Right cardiac atrium (tissue), 5 donors: Measurements from ENCODE around the gene ALK. TPM values are rescaled to one million over a fixed set of nuclear protein-coding genes. Genes with fewer than 3 reads are reported as not detected.
A peak's percentile ranks its signal among the peaks of the same experiment; 100 is the strongest.

Experiments used
- ATAC-seq, 2 donors: fragments of 200-7000 bp; cut with Tn5 transposase; one replicate each; pipeline versions ENCODE4 v1.8.0 to v1.9.1; 2020; ENCODE audit warnings: moderate library complexity in 2 of 2, mild to moderate bottlenecking in 1 of 2
- DNase-seq, 3 donors: peaks; one replicate each; pipeline ENCODE4 v3.0.0-alpha.2; 2020
- H3K27ac ChIP-seq: one replicate; pipeline ENCODE4 v1.5.1; 2013; ENCODE audit warnings: mild to moderate bottlenecking, low read length, control low read depth, moderate library complexity
- H3K27me3 ChIP-seq: one replicate; pipeline ENCODE4 v1.6.1; 2013; ENCODE audit not compliant: control insufficient read depth, insufficient read depth
- H3K4me1 ChIP-seq: one replicate; pipeline ENCODE4 v1.6.1; 2013; ENCODE audit warnings: low read length; ENCODE audit not compliant: control insufficient read depth, insufficient read depth
- H3K4me3 ChIP-seq: one replicate; pipeline ENCODE4 v1.5.1; 2013; ENCODE audit warnings: low read length, control low read depth
- H3K9me3 ChIP-seq: one replicate; pipeline ENCODE4 v1.6.1; 2013; ENCODE audit warnings: low read length; ENCODE audit not compliant: control insufficient read depth
- WGBS: extraction: QIAGEN DNeasy Blood & Tissue Kit; methylation state at CpG from one replicate; pipeline ENCODE4 v1.1.7; 2013; 5-methylcytosine and 5-hydroxymethylcytosine counted together
- intact Hi-C, 4 donors: fragments of 100-400 bp; cut with DNase I; formaldehyde crosslinking; loops; one replicate each; pipeline versions ENCODE4 v1.11.0 to v1.14.0; 2022 to 2023
- polyA plus RNA-seq: library from polyadenylated mRNA; stranded (reverse); fragments of 200-250 nt; gene quantifications from one replicate; pipeline ENCODE4 v1.2.3, GENCODE V29; 2013
- total RNA-seq, 4 donors: library from RNA; stranded (reverse); fragmentation: NEBNext Ultra II Directional; extraction: Animal tissue kit (Norgen Biotek cat#: 25700); gene quantifications; one replicate each; pipeline ENCODE4 v1.2.1, GENCODE V29; 2021
- donor health status: healthy with polysubstance abuse.
- donor health status: DM: no; HTN: yes; CAD: no.
- donor health status: DM: no; HTN: no; CAD: no.
- donor health status: DM: no; HTN: yes; CAD: no; lungs with severe emphysema.
- donor health status: DM: yes; HTN: yes; CAD: no.

ALK gene
- total and polyA plus RNA-seq, 5 donors, result 0.05 to 0.17 (median 0.10) TPM; not detected in 1

DNA sequence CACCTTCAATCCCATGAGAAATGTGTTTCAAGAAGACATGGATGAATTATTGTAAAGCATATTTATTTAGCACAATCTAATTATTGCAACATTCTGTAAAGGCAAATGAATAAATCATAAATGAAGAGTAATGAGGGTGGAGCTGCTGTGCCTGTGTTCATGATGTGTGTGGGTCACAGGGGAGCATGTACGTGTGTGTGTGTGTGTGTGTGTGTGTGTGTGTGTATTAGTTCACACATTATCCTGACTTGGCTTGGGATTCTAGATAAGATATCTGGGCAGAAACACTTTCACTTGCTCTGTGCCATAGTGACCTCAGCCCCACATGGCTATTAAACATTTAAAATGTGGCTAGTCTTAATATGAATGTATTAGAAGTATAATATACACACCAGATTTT is 361.8 kb downstream of the ALK start:
- DNase-seq (no peak), ATAC-seq (no peak)
- Histone ChIP-seq H3K27me3 (no peaks in the 10 kb centered on the region), H3K27ac (no peak overlapping the region), H3K4me3 (no peak overlapping the region), H3K4me1 (no peaks in the 10 kb centered on the region), H3K9me3 (no peaks in the 10 kb centered on the region)
- intact Hi-C loops, result no loop called here
- WGBS, result 38% methylated on average over 1 of the region's 1 CpG

DNA sequence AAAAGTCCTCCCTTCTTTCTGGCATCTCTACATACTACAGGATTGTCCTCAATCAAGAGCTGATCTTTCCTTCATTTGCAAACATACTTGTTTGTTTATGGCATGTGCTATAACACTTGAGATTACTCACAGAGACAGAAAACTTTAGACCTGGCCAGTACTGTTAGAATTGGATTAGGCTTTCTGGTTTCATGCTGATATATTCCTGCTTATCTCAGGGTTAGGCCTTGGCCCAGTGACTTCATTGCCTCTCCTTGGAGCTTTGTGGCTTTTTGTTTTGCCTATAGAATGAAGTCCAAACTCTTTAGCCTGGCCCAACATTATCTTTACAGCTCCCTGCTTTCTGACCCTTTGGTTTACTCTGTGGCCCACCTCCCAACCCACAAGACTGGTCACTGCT is 363.3 kb downstream of the ALK start:
- no peaks in the 10 kb centered on the region for H3K27me3 ChIP-seq
- H3K4me3 ChIP-seq, result no peak overlapping the region
- H3K27ac ChIP-seq, result no peak overlapping the region
- DNase-seq (no peak), ATAC-seq (no peak)
- H3K9me3 ChIP-seq, result no peaks in the 10 kb centered on the region
- no peaks in the 10 kb centered on the region for H3K4me1 ChIP-seq
- intact Hi-C loops, result no loop called here

DNA sequence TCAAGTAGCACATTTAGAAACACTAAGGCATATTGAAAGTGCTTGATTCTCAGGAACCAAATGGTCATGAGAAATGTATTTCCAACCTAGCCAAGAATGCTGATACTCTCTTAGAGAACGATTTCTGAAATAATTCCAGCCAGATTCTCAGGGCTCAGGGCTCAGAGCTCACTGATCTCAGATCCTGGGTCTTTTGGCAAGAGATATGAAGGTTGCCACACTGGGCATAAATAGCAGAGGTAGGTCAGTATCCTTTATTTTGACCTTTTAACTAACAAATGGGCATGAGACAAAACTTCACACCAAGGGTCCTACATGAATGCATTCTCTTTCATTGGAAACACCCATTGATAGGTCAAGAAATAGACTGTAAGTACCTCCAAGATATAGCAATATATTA is 364.1 kb downstream of the ALK start:
- Histone ChIP-seq H3K9me3 (no peaks in the 10 kb centered on the region), H3K4me3 (no peak overlapping the region), H3K4me1 (no peaks in the 10 kb centered on the region), H3K27ac (no peak overlapping the region), H3K27me3 (no peaks in the 10 kb centered on the region)
- intact Hi-C loops, result no loop called here
- WGBS, result 25% methylated on average over 1 of the region's 1 CpG
- DNase-seq (no peak), ATAC-seq (no peak)

DNA sequence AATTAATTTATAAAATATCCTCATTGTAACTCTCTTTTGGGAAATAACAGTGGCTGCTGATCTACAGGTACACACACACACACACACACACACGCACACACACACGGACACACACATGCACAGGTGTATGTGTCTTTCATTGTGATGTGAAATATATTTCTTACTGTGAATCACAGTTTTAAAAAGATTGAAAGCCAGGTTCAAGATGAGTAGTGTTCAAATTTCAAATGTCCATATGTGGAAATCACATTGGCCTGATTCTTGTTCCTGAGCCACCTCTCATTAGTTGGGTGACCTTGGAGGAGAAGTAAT is 372.4 kb downstream of the ALK start:
- intact Hi-C loops, result no loop called here
- no peak overlapping the region for H3K27ac ChIP-seq
- DNase-seq (no peak), ATAC-seq (no peak)
- no peaks in the 10 kb centered on the region for H3K27me3 ChIP-seq
- H3K9me3 ChIP-seq, result no peaks in the 10 kb centered on the region
- no peaks in the 10 kb centered on the region for H3K4me1 ChIP-seq
- H3K4me3 ChIP-seq, result no peak overlapping the region
- 86% methylated on average over 2 of the region's 2 CpGs for WGBS

DNA sequence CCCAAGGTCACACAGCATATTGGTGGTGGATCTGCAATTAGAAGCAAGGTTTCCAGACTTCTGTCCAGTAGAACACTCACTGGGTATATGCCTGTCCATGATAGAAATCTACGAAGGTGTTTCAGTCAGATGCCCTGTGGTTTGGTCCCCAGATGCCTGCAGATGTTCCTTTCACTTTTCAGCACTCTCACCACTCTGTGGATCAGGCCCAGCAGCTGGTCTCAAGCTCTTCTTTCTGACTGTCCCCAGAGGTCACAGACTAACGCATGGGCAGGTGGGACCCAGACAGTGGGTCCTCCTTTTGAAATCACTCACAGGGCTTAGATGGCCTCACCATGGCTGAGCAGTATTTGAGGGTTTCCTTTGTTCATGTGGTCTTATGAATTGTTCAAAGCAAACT is 376.5 kb downstream of the ALK start:
- no peak overlapping the region for H3K27ac ChIP-seq
- ATAC-seq (no peak), DNase-seq (no peak)
- H3K4me3 ChIP-seq, result no peak overlapping the region
- no peaks in the 10 kb centered on the region for H3K4me1 ChIP-seq
- no peaks in the 10 kb centered on the region for H3K9me3 ChIP-seq
- 70% methylated on average over 2 of the region's 2 CpGs for WGBS
- intact Hi-C loops, result no loop called here
- H3K27me3 ChIP-seq, result no peaks in the 10 kb centered on the region

DNA sequence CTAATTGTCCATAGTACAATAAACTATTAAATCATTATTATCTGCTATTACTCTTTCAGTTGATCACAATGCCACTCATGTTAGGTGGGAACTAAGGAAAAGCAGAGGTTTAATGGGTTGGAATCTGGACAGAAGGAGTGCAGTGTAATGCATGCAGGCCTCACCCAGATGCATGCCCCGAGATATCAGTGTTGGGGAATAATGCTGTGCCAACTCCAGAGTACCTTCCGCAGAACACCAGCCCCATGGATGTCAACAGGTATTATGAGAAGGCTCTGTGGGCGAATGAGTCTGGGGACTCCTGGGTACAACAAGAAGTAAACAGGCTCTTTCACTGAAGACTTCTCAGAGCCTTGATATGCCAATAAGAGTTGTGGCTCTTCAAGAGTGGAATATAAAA is 377.4 kb downstream of the ALK start:
- Histone ChIP-seq H3K9me3 (no peaks in the 10 kb centered on the region), H3K4me1 (no peaks in the 10 kb centered on the region), H3K4me3 (no peak overlapping the region), H3K27me3 (no peaks in the 10 kb centered on the region), H3K27ac (no peak overlapping the region)
- intact Hi-C loops, result no loop called here
- ATAC-seq (no peak), DNase-seq (no peak)
- 91% methylated on average over 3 of the region's 3 CpGs for WGBS

DNA sequence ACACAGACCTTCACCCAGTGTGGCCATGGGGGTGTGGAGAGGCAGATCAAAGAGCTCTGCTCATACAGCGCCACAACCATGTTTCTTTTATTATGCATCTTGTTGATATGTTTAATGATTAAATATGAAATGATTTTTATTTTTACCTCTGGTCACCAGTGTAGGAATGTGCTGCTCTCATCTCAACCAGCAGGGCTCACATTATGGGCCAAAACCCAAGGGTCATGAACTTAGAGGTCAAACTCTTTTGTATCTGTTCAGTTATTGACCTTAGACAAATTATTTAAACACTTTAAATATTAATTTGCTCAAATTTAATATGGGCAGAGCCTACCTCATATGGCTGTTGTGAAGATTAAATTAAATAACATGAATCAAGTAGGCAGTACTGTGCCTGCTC is 386.2 kb downstream of the ALK start:
- ATAC-seq (no peak), DNase-seq (no peak)
- WGBS, result 94% methylated on average over 1 of the region's 1 CpG
- intact Hi-C loops, result no loop called here
- H3K27ac ChIP-seq, result no peak overlapping the region
- no peaks in the 10 kb centered on the region for H3K4me1 ChIP-seq
- H3K9me3 ChIP-seq, result no peaks in the 10 kb centered on the region
- H3K27me3 ChIP-seq, result no peaks in the 10 kb centered on the region
- no peak overlapping the region for H3K4me3 ChIP-seq

DNA sequence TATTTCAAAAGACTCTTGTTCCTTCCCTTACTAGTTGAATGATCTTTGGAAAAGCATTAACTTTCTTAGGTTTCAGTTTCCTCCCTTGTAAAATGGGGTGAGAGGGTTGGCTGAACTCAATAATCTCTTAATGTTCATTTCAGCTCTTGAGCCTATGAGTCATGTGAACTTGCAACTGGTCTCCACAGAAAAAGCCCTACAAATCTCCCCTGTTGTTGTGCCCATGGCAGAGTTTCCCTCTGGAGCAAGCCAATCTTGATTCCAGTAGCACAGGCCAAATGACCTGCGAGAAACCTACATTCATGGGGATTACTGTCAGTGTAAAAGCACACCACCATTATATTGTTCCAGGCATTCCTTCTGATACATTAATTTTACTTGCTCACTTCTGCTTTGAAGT is 388.9 kb downstream of the ALK start:
- intact Hi-C loops, result no loop called here
- Histone ChIP-seq H3K9me3 (no peaks in the 10 kb centered on the region), H3K27ac (no peak overlapping the region), H3K27me3 (no peaks in the 10 kb centered on the region), H3K4me3 (no peak overlapping the region), H3K4me1 (no peaks in the 10 kb centered on the region)
- DNase-seq (no peak), ATAC-seq (no peak)
- 57% methylated on average over 1 of the region's 1 CpG for WGBS

DNA sequence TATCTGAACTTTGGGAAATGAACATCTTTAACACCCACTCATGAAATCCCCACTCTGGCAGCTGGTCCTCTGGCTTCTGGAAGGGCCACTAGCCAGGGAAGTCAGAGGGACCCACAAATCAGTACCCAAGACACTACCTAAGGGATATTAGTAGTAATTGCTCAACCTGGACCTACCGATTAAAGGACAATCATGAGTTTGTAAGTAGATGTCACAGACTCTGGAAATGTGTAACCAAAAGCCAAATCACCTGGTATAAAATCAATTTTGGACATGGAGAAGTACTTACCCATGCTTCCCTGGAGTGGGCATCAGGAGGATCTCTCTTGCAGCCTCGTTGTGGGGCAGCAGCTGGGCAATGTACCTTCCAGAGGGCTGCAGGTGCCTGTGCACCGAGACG is 389.8 kb downstream of the ALK start:
- Histone ChIP-seq H3K4me1 (no peaks in the 10 kb centered on the region), H3K27ac (no peak overlapping the region), H3K4me3 (no peak overlapping the region), H3K27me3 (no peaks in the 10 kb centered on the region), H3K9me3 (no peaks in the 10 kb centered on the region)
- intact Hi-C loops, result no loop called here
- DNase-seq, result no peak
- 89% methylated on average over 4 of the region's 4 CpGs for WGBS
- no peak for ATAC-seq

DNA sequence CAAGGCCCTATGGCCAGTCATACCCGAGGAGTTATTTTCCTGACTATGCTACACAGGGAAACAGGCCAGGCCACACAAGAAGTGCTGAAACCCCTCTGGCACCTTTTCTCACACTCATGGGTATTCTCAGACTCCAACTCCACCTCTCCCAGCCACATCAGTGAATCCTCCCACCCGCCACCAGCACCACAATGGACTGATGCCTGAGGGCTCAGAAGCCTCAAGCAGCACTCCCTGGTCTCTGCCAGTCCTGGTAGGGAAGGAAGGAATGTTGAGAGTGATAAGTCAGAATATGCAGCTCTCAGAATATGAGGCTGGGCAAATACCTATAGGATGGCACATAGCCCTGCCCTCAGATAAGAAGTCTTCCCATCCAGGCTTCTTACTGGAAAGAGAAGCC is 391.1 kb downstream of the ALK start:
- 64% methylated on average over 2 of the region's 2 CpGs for WGBS
- intact Hi-C loops, result no loop called here
- ATAC-seq, result no peak

DNA sequence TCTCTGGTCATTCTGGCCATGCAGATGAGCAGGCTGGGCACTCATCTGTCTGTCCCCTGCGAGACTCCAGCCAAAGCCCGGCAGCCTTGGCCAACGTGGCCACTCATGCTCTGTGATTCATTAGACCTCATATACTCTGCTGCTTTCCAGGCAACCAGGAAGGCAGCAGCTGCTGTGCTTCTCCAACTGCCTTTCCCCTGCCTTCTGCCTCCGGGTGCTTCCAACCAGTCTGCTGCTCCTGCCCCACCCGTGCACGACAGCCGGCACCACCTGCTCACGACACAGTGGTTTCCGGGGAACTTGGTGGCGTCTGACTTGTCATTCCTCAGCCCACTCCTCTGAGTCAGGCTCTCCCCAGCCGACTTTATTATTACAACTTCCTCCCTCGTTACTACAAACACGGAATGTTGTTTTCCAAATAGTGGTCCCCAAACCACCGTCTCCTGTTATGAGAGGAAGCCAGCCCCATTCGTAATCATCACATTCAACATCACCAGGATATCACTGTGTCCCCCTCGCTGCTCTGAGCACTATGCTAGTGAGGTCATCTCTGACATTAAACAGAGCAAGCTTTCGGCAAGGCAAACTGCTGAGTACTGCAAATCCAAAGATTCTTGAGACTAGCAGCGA is 392.4 kb downstream of the ALK start:
- Histone ChIP-seq H3K4me1 (no peaks in the 10 kb centered on the region), H3K4me3 (no peak overlapping the region), H3K9me3 (no peaks in the 10 kb centered on the region), H3K27me3 (no peaks in the 10 kb centered on the region), H3K27ac (no peak overlapping the region)
- intact Hi-C loops, result no loop called here
- DNase-seq (peak in 2 of 3 donors; percentile 78), ATAC-seq (peak; percentile 61 to 87)
- 24% methylated on average over 18 of the region's 18 CpGs for WGBS

More for the DNA sequence above, 391.1 kb downstream of the ALK start:
- Histone ChIP-seq H3K4me1 (no peaks in the 10 kb centered on the region), H3K27ac (no peak overlapping the region), H3K27me3 (no peaks in the 10 kb centered on the region), H3K9me3 (no peaks in the 10 kb centered on the region), H3K4me3 (no peak overlapping the region)
- no peak for DNase-seq

DNA sequence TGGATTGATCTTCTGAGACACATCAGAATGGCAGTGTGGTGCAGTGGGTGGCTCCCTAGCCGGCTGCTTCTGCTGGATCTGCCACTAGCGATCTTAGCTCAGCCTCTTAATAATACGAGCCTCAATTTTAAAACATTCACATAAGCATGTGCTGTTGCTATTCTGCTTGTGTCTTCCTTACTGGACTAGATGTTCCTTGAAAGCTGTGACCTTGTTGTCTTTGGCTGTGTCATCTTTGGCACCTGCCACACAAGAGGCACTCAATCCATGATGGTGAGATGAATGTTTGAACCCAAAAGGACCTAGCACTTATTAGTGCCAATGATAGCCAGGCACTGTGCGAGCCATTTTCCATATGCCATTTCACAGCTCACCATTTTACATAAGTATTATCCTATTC is 393.0 kb downstream of the ALK start:
- no peaks in the 10 kb centered on the region for H3K27me3 ChIP-seq
- intact Hi-C loops, result no loop called here
- ATAC-seq, result peak in 1 of 2 donors; percentile 8
- H3K4me1 ChIP-seq, result no peaks in the 10 kb centered on the region
- H3K4me3 ChIP-seq, result no peak overlapping the region
- DNase-seq, result no peak
- no peaks in the 10 kb centered on the region for H3K9me3 ChIP-seq
- WGBS, result 65% methylated on average over 4 of the region's 4 CpGs
- no peak overlapping the region for H3K27ac ChIP-seq
